Effector CD8-positive, alpha-beta T cell (primary cell): ENCODE results near the gene ZFP92.
"Not testable (repeated sequence)": the region's sequence is repeated elsewhere in the genome, so short reads cannot be mapped to it uniquely, and the experiment has no call there.

Experiments used
- DNase-seq: peaks from one replicate; lab custom pipeline; 2025; lab: John Stamatoyannopoulos, UW

ZFP92 gene

GRCh38 chrX:153387345-153387744, 23.9 kb upstream of the ZFP92 start:
- DNase-seq, result no peak

GRCh38 chrX:153387987-153388721, 23.1 kb upstream of the ZFP92 start:
- DNase-seq, result no peak

- no peak for DNase-seq
Measured at GRCh38 chrX:153388722-153389459, 22.4 kb upstream of the ZFP92 start.

- not testable (repeated sequence) for DNase-seq
Measured at GRCh38 chrX:153389460-153389768, 21.9 kb upstream of the ZFP92 start.

GRCh38 chrX:153392642-153393321, 18.5 kb upstream of the ZFP92 start:
- DNase-seq, result no peak

GRCh38 chrX:153394612-153395011, 16.7 kb upstream of the ZFP92 start:
- no peak for DNase-seq

GRCh38 chrX:153395613-153396319, 15.5 kb upstream of the ZFP92 start:
- no peak for DNase-seq

- no peak for DNase-seq
Measured at GRCh38 chrX:153396320-153397195, 14.7 kb upstream of the ZFP92 start.

GRCh38 chrX:153397256-153397960, 13.9 kb upstream of the ZFP92 start:
- no peak for DNase-seq

GRCh38 chrX:153398275-153398960, 12.9 kb upstream of the ZFP92 start:
- no peak for DNase-seq

- peak; percentile 15 for DNase-seq
Measured at GRCh38 chrX:153400146-153401132, 10.8 kb upstream of the ZFP92 start.

- DNase-seq, result no peak
Measured at GRCh38 chrX:153401133-153401764, 10.0 kb upstream of the ZFP92 start, which contains the start of gene PNMA6E. TSS of gene PNMA6E (minus strand) at chrX:153401350. CDS start at chrX:153398849, 2,501 bp downstream.

- not testable (repeated sequence) for DNase-seq
Measured at GRCh38 chrX:153404333-153404732, 6.9 kb upstream of the ZFP92 start.

- no peak for DNase-seq
Measured at GRCh38 chrX:153405426-153405825, 5.8 kb upstream of the ZFP92 start.

GRCh38 chrX:153406011-153406410, 5.3 kb upstream of the ZFP92 start:
- DNase-seq, result no peak

GRCh38 chrX:153406903-153407302, 4.4 kb upstream of the ZFP92 start:
- DNase-seq, result no peak

GRCh38 chrX:153407736-153408135, 3.5 kb upstream of the ZFP92 start:
- DNase-seq, result no peak

- no peak for DNase-seq
Measured at GRCh38 chrX:153408221-153408721, 3.0 kb upstream of the ZFP92 start.
